ENCODE measurements around the gene SPACA1.
"Not testable (repeated sequence)": the region's sequence is repeated elsewhere in the genome, so short reads cannot be mapped to it uniquely, and the experiment has no call there.

SPACA1 gene

DNA sequence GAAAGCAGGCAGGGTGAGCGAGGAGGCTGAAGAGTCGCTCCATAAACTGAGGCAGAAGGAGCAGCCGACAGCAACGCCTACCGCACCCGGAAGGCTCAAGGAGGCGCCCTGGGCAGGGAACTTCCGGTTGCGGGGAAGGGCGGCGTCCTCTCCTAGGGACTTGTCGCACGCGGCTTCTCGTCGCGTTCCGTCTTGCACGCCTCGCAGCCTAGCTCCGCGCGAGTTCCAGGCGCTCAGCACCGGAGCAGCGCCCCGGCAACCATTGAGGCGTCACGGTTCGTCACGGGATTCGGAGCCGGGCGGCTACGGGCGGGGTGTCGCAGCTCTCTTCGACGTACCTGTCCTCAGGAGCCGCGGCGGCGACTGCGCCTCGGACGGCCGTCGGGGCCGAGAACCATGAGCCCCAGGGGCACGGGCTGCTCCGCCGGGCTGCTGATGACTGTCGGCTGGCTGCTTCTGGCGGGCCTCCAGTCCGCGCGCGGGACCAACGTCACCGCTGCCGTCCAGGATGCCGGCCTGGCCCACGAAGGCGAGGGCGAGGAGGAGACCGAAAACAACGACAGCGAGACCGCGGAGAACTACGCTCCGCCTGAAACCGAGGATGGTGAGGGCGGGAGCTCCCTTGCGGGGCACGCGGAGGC, at the start of gene SPACA1:
Gene SPACA1, plus strand, starts transcription at position 332 of the 641 bp plus-strand sequence. Its CDS starts 65 bp downstream, at position 397.
- FAIRE-seq: no peak

DNA sequence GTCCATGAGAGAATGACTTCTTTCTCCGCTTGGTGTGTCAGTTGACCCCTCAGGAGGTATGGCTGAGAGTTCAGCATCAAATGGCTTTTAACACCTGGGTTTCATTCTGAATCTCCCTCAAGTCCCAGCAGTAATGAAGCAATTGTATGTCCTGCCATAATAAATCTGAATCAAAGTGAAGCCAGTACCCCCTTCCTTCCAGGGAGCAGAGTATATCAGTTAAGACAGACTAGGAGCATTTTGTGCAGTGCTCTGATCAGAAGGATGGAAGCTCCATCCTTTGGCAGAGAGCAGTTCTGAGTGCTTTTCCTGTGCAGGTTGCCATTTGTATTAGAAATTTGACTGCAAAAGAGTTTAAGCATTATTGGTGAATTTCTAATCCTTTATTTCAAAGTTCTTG, 46.9 kb upstream of the SPACA1 start:
- no peak for FAIRE-seq

- not testable (repeated sequence) for FAIRE-seq
Measured at GRCh38 chr6:88001279-88001678, 46.4 kb upstream of the SPACA1 start.

GRCh38 chr6:88004707-88005106, 42.9 kb upstream of the SPACA1 start:
- FAIRE-seq: no peak

- no peak for FAIRE-seq
Measured at GRCh38 chr6:88006557-88006956, 41.1 kb upstream of the SPACA1 start.

DNA sequence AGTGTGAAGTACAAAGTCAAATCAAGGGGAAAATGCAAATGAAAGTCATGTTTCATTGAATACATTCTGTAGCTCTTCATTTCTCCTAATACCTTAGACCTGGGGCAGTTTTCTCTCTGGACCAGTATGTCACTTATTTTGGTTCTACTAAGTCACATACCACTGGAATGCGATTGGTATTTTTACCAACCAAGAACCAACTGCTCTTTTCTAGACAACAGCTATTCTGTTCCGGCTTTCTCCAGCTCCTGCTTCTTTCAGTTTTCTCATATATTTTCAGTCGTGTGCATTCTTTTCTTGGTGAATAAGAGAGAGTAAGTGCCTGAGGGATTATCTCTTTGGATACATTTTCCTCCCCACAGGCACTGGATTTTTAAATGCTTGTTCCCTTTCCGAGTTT, 39.2 kb upstream of the SPACA1 start:
- no peak for FAIRE-seq

GRCh38 chr6:88008831-88009231, 38.8 kb upstream of the SPACA1 start:
- no peak for FAIRE-seq

GRCh38 chr6:88013015-88013414, 34.6 kb upstream of the SPACA1 start:
- no peak for FAIRE-seq

DNA sequence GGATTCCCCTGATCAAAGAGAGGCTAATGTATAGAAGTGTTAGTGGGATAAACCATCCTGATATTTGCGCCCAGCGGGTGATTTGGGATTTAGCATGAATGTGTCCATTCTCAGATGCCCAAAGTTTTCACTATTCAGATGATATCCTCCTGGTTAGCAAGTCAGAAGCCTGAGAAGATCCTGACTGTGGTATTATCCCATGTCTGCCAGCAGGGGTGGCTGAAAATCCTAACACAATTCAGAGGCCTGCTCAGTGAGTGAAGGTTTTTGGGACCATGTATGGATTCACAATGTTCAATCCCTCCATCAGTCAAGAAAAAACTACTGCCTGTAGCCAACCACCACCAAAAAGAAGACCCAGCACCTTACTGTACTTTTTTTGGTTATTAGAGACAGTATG, 34.1 kb upstream of the SPACA1 start:
- FAIRE-seq: no peak

- FAIRE-seq: no peak
Measured at GRCh38 chr6:88020439-88020838, 27.2 kb upstream of the SPACA1 start.

DNA sequence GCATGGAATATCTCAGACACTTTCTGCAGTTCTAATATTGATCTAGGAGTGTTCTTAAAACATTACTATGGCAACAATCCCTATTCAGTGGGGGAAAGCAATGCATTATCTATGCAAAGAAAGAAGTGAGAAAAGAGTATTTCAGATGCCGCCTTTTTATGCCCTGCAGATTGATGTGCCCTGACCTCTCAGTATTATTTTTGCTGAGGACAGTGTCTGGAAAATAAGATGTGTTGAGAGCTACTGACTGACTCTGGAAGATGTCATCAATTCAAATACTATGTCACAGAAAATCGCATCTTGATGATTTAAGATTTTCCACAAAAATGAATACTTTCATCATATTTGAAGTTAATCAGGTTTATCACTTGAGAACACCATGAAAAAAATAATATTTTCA, 22.9 kb upstream of the SPACA1 start:
- no peak for FAIRE-seq

- FAIRE-seq: no peak
Measured at GRCh38 chr6:88031550-88031949, 16.1 kb upstream of the SPACA1 start.

GRCh38 chr6:88044530-88044929, 3.1 kb upstream of the SPACA1 start:
- no peak for FAIRE-seq

DNA sequence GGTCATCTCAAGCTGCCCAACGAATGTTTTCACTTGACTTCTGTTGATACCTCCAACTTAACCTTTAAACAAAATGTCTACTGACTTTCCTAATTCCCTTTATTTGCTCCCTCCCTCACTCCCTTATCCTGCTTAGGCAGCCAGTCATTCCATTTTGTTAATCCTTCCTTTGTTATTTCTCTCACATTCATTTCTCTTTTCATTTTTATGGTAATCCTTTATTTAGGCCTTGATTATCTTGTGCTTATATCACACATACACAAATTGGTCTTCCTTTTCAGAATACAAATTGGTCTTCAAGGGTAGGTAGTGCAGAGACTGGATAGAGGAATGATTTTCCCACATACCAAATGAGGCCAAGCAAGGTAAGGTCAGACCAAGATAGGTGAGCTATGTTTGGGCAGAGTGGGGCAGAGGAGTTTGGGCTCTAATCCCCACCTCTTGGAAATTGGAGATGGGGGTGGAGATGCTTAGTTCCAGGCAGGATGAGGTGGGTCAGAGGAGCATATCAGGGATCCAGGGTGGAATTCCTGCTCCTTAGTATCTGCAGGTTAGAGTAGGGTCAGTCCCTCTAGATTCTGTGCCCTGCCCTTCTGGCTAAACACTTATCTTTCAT, 2.0 kb upstream of the SPACA1 start:
- FAIRE-seq: no peak

- FAIRE-seq: no peak
Measured at GRCh38 chr6:88048578-88048977, 937 bp downstream of the SPACA1 start.

- FAIRE-seq: no peak
Measured at GRCh38 chr6:88050140-88050818, 2.6 kb downstream of the SPACA1 start.

GRCh38 chr6:88059191-88059590, 11.6 kb downstream of the SPACA1 start:
- no peak for FAIRE-seq

DNA sequence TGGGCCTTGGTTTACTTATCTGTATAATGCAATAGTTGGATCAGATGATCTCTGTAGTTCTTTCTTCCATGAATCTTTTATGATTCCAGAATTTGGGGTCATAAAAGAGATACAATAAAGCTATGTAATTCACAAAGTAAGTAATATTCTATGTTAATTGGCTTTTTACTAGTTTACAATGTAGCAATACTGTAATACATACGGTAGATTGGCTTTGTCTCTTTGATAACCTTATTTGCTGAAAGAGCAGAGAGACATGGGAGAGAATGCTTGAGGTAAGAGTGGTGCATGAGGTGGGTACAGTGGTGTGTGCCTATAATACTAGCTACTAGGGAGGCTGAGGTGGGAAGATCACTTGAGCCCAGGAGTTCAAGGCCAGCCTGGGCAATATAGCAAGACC, 14.7 kb downstream of the SPACA1 start:
- no peak for FAIRE-seq

- FAIRE-seq: no peak
Measured at GRCh38 chr6:88072462-88072861, 24.8 kb downstream of the SPACA1 start.

DNA sequence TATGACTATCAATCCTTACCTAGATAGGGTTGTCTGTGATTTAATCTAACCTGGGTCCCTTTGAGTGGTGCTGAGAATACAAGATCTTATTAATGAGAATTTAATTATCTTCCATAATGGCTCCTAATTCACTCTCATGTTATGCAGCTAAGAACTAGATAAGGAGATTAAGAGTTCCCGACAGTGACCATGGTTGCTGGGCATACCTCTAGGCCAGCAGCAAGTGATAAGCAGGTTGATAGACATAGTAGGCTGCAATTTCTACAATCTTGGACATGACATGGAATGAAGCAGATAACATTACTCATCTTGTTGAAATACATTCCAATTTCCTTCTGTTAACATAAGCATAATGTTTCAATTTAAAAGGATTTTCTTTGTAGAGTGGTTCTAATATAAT, 27.1 kb downstream of the SPACA1 start:
- no peak for FAIRE-seq

DNA sequence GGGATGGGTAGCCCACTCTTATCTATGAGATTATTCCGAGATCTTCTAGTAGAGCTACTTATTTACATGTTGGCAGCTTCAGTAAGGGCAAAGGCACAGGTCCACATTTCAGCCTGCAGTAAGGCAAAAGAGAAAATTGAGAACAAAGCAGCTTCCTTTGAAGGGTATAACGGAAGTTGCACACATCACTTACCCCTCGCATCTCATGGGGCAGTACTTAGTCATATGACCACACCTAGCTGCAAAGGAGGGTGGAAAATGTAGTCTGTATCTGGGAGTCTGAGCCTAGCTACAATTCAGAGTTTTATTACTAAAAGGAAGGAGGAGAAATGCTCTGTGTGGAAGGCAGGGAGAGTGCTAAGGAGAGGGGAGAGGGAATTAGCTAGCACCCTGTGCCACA, 29.7 kb downstream of the SPACA1 start:
- no peak for FAIRE-seq

DNA sequence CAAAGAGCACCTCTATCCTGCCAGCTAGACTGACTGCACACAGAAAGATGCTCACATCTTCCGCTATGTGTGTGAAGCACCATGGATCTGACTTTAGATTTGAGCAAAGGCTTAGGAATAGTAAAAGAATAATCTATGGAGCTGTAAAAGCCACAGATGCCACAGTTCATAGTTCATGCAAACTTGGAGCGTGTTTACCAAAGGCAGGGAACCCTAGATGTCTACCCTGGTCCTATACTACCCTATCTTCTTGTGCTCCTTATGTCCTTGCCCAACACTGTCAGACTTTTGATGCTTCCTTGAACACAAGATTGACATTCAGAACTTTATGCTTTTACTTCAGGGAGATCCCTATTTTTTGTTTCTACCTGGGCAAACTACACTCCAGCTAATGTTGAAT, 39.2 kb downstream of the SPACA1 start:
- FAIRE-seq: no peak

DNA sequence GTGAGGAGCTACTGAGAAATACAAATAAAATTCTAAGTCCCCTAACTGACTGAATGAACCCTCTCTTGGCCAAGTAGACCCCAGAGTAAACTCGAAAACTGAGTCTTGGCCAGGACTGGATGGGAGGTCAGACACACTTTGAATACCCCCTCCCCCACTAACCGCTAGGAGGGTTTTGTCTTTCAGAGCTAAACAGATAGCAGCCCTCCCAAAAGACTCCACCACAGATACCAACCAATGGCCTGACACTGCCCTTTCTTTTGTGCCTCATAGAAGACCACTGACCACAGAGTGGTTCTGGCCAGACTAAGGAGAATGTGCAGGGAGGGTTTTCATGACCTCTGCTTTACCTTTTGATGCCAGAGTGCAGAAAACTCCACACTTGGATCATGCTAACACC, 42.1 kb downstream of the SPACA1 start:
- no peak for FAIRE-seq

- FAIRE-seq: no peak
Measured at GRCh38 chr6:88105741-88106340, 58.2 kb downstream of the SPACA1 start.

All from A204.1 (cell line).